ENCODE results near the gene STMN1.

DNA sequence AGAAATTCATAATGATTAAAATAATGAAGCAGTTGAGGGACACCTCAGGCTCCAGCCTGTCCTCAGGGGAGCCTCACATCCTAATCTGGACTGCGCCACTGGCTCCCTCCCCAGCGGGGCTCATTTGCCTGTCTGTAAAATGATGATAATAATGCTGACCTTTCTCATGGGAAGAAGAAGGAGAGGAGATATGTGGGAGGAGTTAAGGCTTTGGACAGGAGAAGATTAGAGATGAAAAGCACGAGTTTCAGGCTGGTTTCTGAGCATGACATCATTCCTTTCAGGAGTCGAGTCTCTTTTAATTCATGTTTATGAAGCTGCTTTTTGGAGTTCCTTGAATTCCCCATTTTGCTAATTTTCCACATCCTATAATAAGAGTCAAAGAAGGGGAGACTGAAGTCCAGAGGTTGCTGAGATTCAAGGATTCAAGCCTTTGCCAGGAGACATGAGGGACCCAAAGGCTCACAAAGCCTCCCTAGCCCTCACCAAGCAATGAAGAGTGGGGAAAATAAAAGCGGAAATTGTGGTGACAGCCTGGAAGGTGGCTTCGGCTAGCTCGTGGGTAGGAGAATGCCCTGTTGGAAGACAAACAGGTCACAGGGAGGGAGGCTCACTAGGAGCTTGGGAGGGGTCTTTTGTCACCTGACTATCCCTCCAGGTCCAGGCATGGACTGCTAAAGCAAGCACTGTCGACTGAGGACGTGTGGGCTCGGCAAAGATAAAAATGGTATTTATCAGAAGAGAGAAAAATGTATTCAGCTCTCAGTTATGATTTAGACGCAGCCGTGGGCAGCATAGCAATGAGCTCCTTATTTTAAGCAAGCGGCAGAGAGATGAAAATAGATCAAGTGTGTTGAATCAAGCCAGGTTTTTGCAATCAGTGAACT lies 27.5 kb upstream of the STMN1 start:
- TF ChIP-seq, protein P1, sequence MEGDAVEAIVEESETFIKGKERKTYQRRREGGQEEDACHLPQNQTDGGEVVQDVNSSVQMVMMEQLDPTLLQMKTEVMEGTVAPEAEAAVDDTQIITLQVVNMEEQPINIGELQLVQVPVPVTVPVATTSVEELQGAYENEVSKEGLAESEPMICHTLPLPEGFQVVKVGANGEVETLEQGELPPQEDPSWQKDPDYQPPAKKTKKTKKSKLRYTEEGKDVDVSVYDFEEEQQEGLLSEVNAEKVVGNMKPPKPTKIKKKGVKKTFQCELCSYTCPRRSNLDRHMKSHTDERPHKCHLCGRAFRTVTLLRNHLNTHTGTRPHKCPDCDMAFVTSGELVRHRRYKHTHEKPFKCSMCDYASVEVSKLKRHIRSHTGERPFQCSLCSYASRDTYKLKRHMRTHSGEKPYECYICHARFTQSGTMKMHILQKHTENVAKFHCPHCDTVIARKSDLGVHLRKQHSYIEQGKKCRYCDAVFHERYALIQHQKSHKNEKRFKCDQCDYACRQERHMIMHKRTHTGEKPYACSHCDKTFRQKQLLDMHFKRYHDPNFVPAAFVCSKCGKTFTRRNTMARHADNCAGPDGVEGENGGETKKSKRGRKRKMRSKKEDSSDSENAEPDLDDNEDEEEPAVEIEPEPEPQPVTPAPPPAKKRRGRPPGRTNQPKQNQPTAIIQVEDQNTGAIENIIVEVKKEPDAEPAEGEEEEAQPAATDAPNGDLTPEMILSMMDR (IDR thresholded peaks at IDR 0.05 in 2 of 3, conservative IDR thresholded peaks at IDR 0.05 in 1 of 3; ENCODE audit: borderline replicate concordance in 1 of 3, insufficient read depth in 1 of 3, low read depth in 2 of 3, low read length in 2 of 3) = no peak
- no peak for TF ChIP-seq POLR2AphosphoS5 (IDR thresholded peaks at IDR 0.05; ENCODE audit: low read depth, low read length)
